DOHH2 (cell line): ENCODE data around the gene PREPL.

Source experiments
- H3F3A ChIP-seq: fragments of 200-600 bp; sonication (generic), shearing (Covaris generic); 2 replicates; pipeline ENCODE4 v1.6.0; 2016; ENCODE audit warnings: antibody characterized with exemption, mild to moderate bottlenecking; ENCODE audit not compliant: control insufficient read depth, insufficient read depth
- H3K27ac ChIP-seq: fragments of 200-600 bp; sonication (generic); 2 replicates; pipeline ENCODE4 v1.5.1; 2014; ENCODE audit warnings: low read depth, mild to moderate bottlenecking, low read length, moderate library complexity
- H3K27me3 ChIP-seq: fragments of 200-600 bp; sonication (generic); 2 replicates; pipeline ENCODE4 v1.6.1; 2014; ENCODE audit warnings: mild to moderate bottlenecking, low read length, mixed read lengths; ENCODE audit not compliant: control insufficient read depth
- H3K36me3 ChIP-seq: fragments of 200-600 bp; sonication (generic); 2 replicates; pipeline ENCODE4 v1.6.1; 2014; ENCODE audit warnings: mild to moderate bottlenecking, low read length, moderate library complexity, mixed read lengths; ENCODE audit not compliant: control insufficient read depth
- H3K4me1 ChIP-seq: fragments of 200-600 bp; sonication (generic); 2 replicates; pipeline ENCODE4 v1.6.1; 2014; ENCODE audit warnings: mild to moderate bottlenecking, low read length, mixed read lengths; ENCODE audit not compliant: control insufficient read depth
- H3K4me2 ChIP-seq: fragments of 200-600 bp; sonication (generic); 2 replicates; pipeline ENCODE4 v1.6.0; 2014; ENCODE audit warnings: mild to moderate bottlenecking, low read length, moderate library complexity
- H3K4me3 ChIP-seq: fragments of 200-600 bp; sonication (generic); 2 replicates; pipeline ENCODE4 v1.5.1; 2014; ENCODE audit warnings: mild to moderate bottlenecking, low read length, mixed read lengths
- H3K79me2 ChIP-seq: fragments of 200-600 bp; sonication (generic); 2 replicates; pipeline ENCODE4 v1.6.1; 2014; ENCODE audit warnings: mild to moderate bottlenecking, low read length, mixed read lengths; ENCODE audit not compliant: control insufficient read depth
- H3K9me2 ChIP-seq: fragments of 200-600 bp; sonication (generic); replicated peaks from 2 replicates; pipeline ENCODE4 v1.6.1; 2014; ENCODE audit warnings: mild to moderate bottlenecking, low read length, mixed read lengths; ENCODE audit not compliant: control insufficient read depth
- H3K9me3 ChIP-seq: fragments of 200-600 bp; sonication (generic); 2 replicates; pipeline ENCODE4 v1.6.1; 2014; ENCODE audit warnings: antibody characterized with exemption, low read length, mixed read lengths; ENCODE audit not compliant: control insufficient read depth, insufficient read depth
- H4K20me1 ChIP-seq: fragments of 200-600 bp; sonication (generic); 2 replicates; pipeline ENCODE4 v1.6.0; 2014; ENCODE audit warnings: low read depth, mild to moderate bottlenecking, antibody characterized with exemption, low read length, moderate library complexity; ENCODE audit not compliant: control insufficient read depth, insufficient read depth
- EZH2phosphoT487 ChIP-seq: fragments of 200-600 bp; sonication (generic); IDR thresholded peaks from 2 replicates; pipeline ENCODE4 v1.6.1; 2017; ENCODE audit warnings: borderline replicate concordance, mild to moderate bottlenecking, antibody characterized with exemption, low read length, moderate library complexity, mixed read lengths
- TF ChIP-seq, protein P1 (sequence below): fragments of 200-600 bp; sonication (generic); IDR thresholded peaks from one replicate; pipeline ENCODE4 v1.5.1; 2014; ENCODE audit warnings: antibody characterized with exemption, mild to moderate bottlenecking, low read depth, low read length; ENCODE audit not compliant: poor library complexity, severe bottlenecking

The PREPL gene

DNA sequence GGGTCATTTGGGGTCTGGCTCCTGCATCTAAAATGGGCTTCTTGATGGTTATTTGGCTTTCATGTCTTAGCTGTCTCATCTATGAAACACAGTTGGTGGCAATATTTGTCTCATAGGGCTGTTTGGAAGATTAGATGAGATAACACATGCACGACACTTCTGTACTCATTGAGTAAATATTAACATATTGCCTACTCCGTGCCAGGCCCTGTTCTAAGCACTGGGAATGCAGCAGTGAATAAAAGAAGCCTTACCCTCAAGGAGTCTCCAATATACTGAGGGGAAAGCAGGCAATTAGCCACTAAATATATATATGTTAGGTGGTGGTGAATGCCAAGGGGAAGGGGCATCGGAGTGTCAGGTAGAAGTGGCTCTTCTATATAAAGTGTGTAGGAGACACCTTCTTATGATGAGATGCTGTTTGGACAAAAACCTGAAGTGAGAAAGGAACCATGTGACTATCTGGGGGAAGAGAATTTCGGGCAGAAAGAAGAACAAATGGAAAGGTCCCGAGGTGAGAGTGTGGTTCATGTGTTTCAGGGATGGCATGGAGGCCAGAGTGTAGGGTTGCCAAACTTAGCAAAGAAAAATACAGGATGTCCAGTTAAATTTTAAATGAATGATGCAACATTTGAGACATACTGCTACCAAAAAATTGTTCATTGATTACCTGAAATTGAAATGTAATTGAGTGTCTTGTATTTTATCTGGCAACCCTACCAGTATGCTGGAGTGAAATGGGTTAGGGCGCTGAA is 74.2 kb downstream of the PREPL start:
- Histone ChIP-seq H3K4me1 (peaks cover 4% of the 10 kb centered on the region; the same call in 1 of the 2 replicates), H3K4me2 (no peak overlapping the region), H3K27ac (no peak overlapping the region), H3K9me3 (no peaks in the 10 kb centered on the region), H3K36me3 (no peaks in the 10 kb centered on the region), H3K9me2 (no peaks in the 10 kb centered on the region), H3K27me3 (peaks cover 31% of the 10 kb centered on the region), H3K79me2 (no peaks in the 10 kb centered on the region), H3K4me3 (no peak overlapping the region), H3F3A (no peaks in the 10 kb centered on the region), H4K20me1 (no peaks in the 10 kb centered on the region)
- TF ChIP-seq, protein P1, sequence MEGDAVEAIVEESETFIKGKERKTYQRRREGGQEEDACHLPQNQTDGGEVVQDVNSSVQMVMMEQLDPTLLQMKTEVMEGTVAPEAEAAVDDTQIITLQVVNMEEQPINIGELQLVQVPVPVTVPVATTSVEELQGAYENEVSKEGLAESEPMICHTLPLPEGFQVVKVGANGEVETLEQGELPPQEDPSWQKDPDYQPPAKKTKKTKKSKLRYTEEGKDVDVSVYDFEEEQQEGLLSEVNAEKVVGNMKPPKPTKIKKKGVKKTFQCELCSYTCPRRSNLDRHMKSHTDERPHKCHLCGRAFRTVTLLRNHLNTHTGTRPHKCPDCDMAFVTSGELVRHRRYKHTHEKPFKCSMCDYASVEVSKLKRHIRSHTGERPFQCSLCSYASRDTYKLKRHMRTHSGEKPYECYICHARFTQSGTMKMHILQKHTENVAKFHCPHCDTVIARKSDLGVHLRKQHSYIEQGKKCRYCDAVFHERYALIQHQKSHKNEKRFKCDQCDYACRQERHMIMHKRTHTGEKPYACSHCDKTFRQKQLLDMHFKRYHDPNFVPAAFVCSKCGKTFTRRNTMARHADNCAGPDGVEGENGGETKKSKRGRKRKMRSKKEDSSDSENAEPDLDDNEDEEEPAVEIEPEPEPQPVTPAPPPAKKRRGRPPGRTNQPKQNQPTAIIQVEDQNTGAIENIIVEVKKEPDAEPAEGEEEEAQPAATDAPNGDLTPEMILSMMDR: no peak
- no peak for TF ChIP-seq EZH2phosphoT487

DNA sequence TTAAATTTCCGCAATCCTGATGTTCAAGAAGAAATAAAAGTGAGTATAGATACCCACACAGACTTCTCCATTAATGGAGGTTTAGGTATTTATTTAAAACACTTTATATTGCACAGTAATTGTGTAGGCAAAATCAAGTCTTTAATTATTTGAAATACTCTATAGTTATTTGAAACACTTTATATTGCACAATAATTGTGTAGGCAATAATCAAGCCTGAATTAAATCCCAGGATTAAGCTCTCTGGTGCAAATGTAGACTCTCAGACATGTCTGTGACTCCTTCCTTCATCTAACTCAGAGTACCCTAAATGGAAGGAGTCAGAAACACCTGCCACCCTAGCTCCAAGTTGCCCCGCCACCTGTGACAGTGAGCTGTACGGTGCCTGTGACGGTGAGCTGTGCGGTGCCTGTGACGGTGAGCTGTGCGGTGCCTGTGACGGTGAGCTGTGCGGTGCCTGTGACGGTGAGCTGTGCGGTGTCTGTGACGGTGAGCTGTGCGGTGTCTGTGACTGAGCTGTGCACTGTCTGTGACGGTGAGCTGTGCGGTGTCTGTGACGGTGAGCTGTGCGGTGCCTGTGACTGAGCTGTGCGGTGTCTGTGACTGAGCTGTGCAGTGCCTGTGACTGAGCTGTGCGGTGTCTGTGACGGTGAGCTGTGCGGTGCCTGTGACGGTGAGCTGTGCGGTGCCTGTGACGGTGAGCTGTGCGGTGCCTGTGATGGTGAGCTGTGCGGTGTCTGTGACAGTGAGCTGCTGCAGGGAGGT is 75.0 kb downstream of the PREPL start:
- Histone ChIP-seq H3K27me3 (peaks cover 24% of the 10 kb centered on the region), H3K4me2 (no peak overlapping the region), H3K4me3 (no peak overlapping the region), H3F3A (no peaks in the 10 kb centered on the region), H3K9me2 (no peaks in the 10 kb centered on the region), H3K36me3 (no peaks in the 10 kb centered on the region), H4K20me1 (no peaks in the 10 kb centered on the region), H3K79me2 (no peaks in the 10 kb centered on the region), H3K4me1 (peaks cover 4% of the 10 kb centered on the region; the same call in 1 of the 2 replicates), H3K9me3 (no peaks in the 10 kb centered on the region), H3K27ac (no peak overlapping the region)
- no peak for TF ChIP-seq EZH2phosphoT487
- TF ChIP-seq, protein P1: no peak

DNA sequence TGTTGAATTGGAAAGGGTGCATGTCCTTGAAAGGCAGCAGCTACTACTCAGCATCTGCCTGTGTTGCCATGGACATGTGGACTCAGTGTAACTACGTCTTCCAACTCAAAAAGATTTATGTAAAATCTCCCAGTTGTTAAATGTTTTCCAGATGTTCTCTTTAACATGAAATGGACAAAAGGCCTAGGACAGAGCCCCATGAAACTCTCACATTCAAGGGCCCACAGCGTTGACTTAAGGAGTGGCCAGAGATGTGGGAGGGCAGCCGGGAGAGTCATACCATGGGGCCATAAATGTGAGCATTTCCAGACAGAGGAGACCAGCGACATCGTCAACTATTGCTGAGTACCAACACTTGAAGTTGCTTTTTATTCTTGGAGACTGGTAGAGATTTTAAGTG is 76.1 kb downstream of the PREPL start:
- Histone ChIP-seq H4K20me1 (no peaks in the 10 kb centered on the region), H3K27ac (no peak overlapping the region), H3K79me2 (no peaks in the 10 kb centered on the region), H3K9me2 (no peaks in the 10 kb centered on the region), H3K36me3 (no peaks in the 10 kb centered on the region), H3K4me2 (no peak overlapping the region), H3K9me3 (no peaks in the 10 kb centered on the region), H3K27me3 (peaks cover 18% of the 10 kb centered on the region), H3K4me1 (peaks cover 4% of the 10 kb centered on the region; the same call in 1 of the 2 replicates), H3K4me3 (no peak overlapping the region), H3F3A (no peaks in the 10 kb centered on the region)
- TF ChIP-seq EZH2phosphoT487: no peak
- TF ChIP-seq, protein P1: no peak
